Erythroblast (primary cell): ENCODE measurements around the gene PRTG.

Experiments
- GATA1 ChIP-seq: IDR thresholded peaks from 2 replicates; pipeline ENCODE4 v1.6.1; 2011; ENCODE audit warnings: low read depth, mild to moderate bottlenecking, control low read depth, low read length, moderate library complexity
- POLR2A ChIP-seq: IDR thresholded peaks from 2 replicates; pipeline ENCODE4 v1.6.1; 2011; ENCODE audit warnings: mild to moderate bottlenecking, low read length

- TF ChIP-seq POLR2A (no peak), GATA1 (no peak)
Observed at GRCh38 chr15:55669270-55669669, 73.7 kb downstream of the PRTG start.
